ENCODE measurements around the gene PKNOX2. TPM values are rescaled to one million over a fixed set of nuclear protein-coding genes. Genes with fewer than 3 reads are reported as not detected.

PKNOX2 gene
- total and polyA plus RNA-seq, 10 of the 15 experiments (the other 5 are each of a cell fraction or from before 2014, with no cell fraction given) = not detected

DNA sequence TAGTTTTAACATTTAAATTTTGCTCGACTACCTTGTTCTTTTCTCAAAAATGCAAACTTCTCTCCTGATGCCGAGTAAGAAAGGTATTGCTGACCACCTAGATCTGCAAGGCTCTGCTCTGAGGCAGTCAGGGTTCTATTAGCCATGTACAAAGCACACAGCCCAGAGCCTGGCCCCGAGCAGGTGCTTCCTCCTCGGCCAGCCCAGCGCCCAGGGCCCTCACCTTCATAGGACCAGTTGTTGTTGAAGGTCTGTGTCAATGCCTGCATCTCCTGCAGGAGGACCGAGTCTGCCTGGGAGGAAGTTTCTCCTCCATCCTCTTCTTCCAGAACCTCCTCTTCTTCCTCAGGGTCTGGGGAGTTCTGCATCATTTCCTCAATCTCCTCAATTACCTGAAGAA, 295.7 kb downstream of the PKNOX2 start:
- ATAC-seq (no peak), FAIRE-seq (no peak), DNase-seq (ENCODE audit: low read depth, low spot score) (no peak)
- Histone ChIP-seq H3K4me1 (ENCODE audit: control insufficient read depth, insufficient read depth, low read length) (no peaks in the 10 kb centered on the region), H3K79me2 (ENCODE audit: control insufficient read depth, insufficient read depth, low read length) (no peaks in the 10 kb centered on the region), H3K9ac (ENCODE audit: control insufficient read depth, insufficient read depth, low read length) (no peak overlapping the region), H3K9me3 (replicated peaks; ENCODE audit: control insufficient read depth, insufficient read depth, low read length) (no peaks in the 10 kb centered on the region), H3K4me3 (no peak overlapping the region), H4K20me1 (ENCODE audit: control insufficient read depth, insufficient read depth) (no peaks in the 10 kb centered on the region), H3K27ac (ENCODE audit: control insufficient read depth, insufficient read depth) (no peak overlapping the region), H3K27me3 (replicated peaks in 1 of 2; ENCODE audit: control insufficient read depth in 2 of 2, insufficient read depth in 2 of 2, low read length in 1 of 2) (no peaks in the 10 kb centered on the region), H3K4me2 (ENCODE audit: control insufficient read depth, insufficient read depth) (no peak overlapping the region), H2AFZ (ENCODE audit: control insufficient read depth, low read depth, low read length) (no peak overlapping the region), H3K36me3 (ENCODE audit: control insufficient read depth in 2 of 2, insufficient read depth in 2 of 2, low read length in 1 of 2) (peaks cover 0 to 2% of the 10 kb centered on the region in 2 experiments; a peak in 2 of 4 replicates)
- no TSS peak for BruUV-seq (replicated peaks)
- TF ChIP-seq RAD21 (IDR thresholded peaks at IDR 0.05; ENCODE audit: insufficient read depth, low read depth, low read length) (no peak), SP1 (IDR thresholded peaks at IDR 0.05; ENCODE audit: low read depth, low read length) (no peak), TCF12 (IDR thresholded peaks at IDR 0.05; ENCODE audit: low read depth, low read length) (no peak)
- TF ChIP-seq, protein P1, sequence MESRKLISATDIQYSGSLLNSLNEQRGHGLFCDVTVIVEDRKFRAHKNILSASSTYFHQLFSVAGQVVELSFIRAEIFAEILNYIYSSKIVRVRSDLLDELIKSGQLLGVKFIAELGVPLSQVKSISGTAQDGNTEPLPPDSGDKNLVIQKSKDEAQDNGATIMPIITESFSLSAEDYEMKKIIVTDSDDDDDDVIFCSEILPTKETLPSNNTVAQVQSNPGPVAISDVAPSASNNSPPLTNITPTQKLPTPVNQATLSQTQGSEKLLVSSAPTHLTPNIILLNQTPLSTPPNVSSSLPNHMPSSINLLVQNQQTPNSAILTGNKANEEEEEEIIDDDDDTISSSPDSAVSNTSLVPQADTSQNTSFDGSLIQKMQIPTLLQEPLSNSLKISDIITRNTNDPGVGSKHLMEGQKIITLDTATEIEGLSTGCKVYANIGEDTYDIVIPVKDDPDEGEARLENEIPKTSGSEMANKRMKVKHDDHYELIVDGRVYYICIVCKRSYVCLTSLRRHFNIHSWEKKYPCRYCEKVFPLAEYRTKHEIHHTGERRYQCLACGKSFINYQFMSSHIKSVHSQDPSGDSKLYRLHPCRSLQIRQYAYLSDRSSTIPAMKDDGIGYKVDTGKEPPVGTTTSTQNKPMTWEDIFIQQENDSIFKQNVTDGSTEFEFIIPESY (IDR thresholded peaks at IDR 0.05) = no peak
- ChIA-PET CTCF (interaction anchor here (0.9 to 5.6 kb wide), 3 partner anchors 8 to 11 kb away, joined by 3 to 34 read pairs (median 4); no protein-coding TSS in a partner anchor), SMC1A (ENCODE audit: uncharacterized antibody, unreplicated experiment) (interaction anchor here (1.3 to 1.5 kb wide), 2 partner anchors 12 to 99 kb away, joined by 3 to 5 read pairs; no protein-coding TSS in a partner anchor), POLR2A (no interaction called here), RAD21 (ENCODE audit: unreplicated experiment) (no interaction called here)
- 7% methylated on average over 6 of the region's 6 CpGs for WGBS (ENCODE audit: insufficient coverage, insufficient replicate concordance, low lambda C conversion rate, missing lambda C conversion rate)
- intact Hi-C loops (cut with micrococcal nuclease; ENCODE audit: unreplicated experiment) (no loop called here), in situ Hi-C loops (cut with MboI) (no loop called here)

DNA sequence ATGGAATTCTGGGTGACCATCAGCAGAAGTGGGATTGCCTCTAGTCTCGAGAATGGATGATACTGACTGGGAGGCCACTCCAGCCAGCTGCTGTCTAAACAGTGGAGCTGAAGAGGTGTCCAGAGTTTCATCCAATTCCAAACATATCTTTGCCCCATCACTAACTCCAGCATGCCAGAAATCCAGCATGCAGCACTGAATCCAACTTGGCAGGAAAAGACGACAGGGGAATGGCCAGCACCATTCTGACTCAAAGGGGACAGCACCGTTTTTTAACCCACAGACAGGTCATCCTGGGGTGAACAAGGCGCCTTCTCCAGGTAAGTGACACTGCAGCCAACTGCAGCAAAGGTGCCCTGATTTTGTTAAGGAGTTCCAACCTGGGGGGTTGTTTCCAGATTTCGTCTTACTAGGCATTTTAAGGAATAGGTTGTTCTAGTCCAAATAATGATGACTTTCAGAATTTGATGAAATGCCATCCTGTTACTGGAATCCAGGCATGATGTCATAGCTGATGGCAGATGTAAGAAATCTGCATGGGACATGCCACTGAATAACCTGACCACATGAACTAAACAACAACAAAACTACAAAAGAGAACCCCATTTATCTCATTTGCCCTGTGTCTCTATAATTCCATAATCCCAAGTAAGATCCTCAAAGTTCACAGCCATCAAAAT, 299.2 kb downstream of the PKNOX2 start:
- ChIA-PET POLR2A (no interaction called here), RAD21 (ENCODE audit: unreplicated experiment) (no interaction called here), SMC1A (ENCODE audit: uncharacterized antibody, unreplicated experiment) (no interaction called here), CTCF (interaction anchor here (0.9 to 5.6 kb wide), 2 partner anchors 10 to 11 kb away, joined by 3 to 34 read pairs; no protein-coding TSS in a partner anchor)
- Histone ChIP-seq H3K4me1 (ENCODE audit: control insufficient read depth, insufficient read depth, low read length) (no peaks in the 10 kb centered on the region), H3K36me3 (ENCODE audit: control insufficient read depth in 2 of 2, insufficient read depth in 2 of 2, low read length in 1 of 2) (no peaks in the 10 kb centered on the region; a peak in 1 of 4 replicates), H2AFZ (ENCODE audit: control insufficient read depth, low read depth, low read length) (no peak overlapping the region), H3K27ac (ENCODE audit: control insufficient read depth, insufficient read depth) (no peak overlapping the region), H3K9me3 (replicated peaks; ENCODE audit: control insufficient read depth, insufficient read depth, low read length) (no peaks in the 10 kb centered on the region), H3K79me2 (ENCODE audit: control insufficient read depth, insufficient read depth, low read length) (no peaks in the 10 kb centered on the region), H3K9ac (ENCODE audit: control insufficient read depth, insufficient read depth, low read length) (no peak overlapping the region), H3K4me3 (no peak overlapping the region), H4K20me1 (ENCODE audit: control insufficient read depth, insufficient read depth) (no peaks in the 10 kb centered on the region), H3K4me2 (ENCODE audit: control insufficient read depth, insufficient read depth) (no peak overlapping the region), H3K27me3 (replicated peaks in 1 of 2; ENCODE audit: control insufficient read depth in 2 of 2, insufficient read depth in 2 of 2, low read length in 1 of 2) (no peaks in the 10 kb centered on the region)
- TF ChIP-seq KDM1A (IDR thresholded peaks at IDR 0.05; ENCODE audit: borderline replicate concordance) = no peak
- no peak for TF ChIP-seq ZBED1 (IDR thresholded peaks at IDR 0.05; ENCODE audit: borderline replicate concordance)
- in situ Hi-C loops (cut with MboI) (no loop called here), intact Hi-C loops (cut with micrococcal nuclease; ENCODE audit: unreplicated experiment) (no loop called here)
- WGBS (ENCODE audit: insufficient coverage, insufficient replicate concordance, low lambda C conversion rate, missing lambda C conversion rate) = 7% methylated on average over 5 of the region's 5 CpGs
- FAIRE-seq = no peak
- ATAC-seq = no peak
- no peak for DNase-seq (ENCODE audit: low read depth, low spot score)
- no TSS peak for BruUV-seq (replicated peaks)

All from GM12878 (cell line).